Transverse colon (tissue), 3 donors: ENCODE results near the gene EMCN.

Experiments used
- CTCF ChIP-seq, 5 experiments: fragments of 200-600 bp in 3 of 5; fragments of 450-650 bp in 2 of 5; sonication (generic) in 3 of 5; IDR thresholded peaks; 1 replicate in 2 of 5; 2 replicates in 3 of 5; pipeline ENCODE4 v1.5.1; 2016 to 2017; ENCODE audit warnings: antibody characterized with exemption in 5 of 5, inconsistent platforms in 3 of 5, mild to moderate bottlenecking in 2 of 5, moderate library complexity in 1 of 5
- EP300 ChIP-seq: sonication (generic); formaldehyde crosslinking; IDR thresholded peaks from one replicate; pipeline ENCODE4 v1.6.1; 2017; ENCODE audit warnings: antibody characterized with exemption, low read depth
- POLR2A ChIP-seq: fragments of 450-650 bp; IDR thresholded peaks from one replicate; pipeline ENCODE4 v1.6.1; 2016; ENCODE audit warnings: antibody characterized with exemption, mild to moderate bottlenecking, moderate library complexity

GRCh38 chr4:100545427-100545826, 27.6 kb upstream of the EMCN start:
- TF ChIP-seq CTCF (IDR thresholded peaks at IDR 0.05), result no peak
- no peak for TF ChIP-seq EP300
- no peak for TF ChIP-seq POLR2A
